ENCODE results near the gene KIF26A.

GRCh38 chr14:104213301-104214034 lies 75.1 kb downstream of the KIF26A start:
- TF ChIP-seq CTCF (IDR thresholded peaks at IDR 0.05) (no peak), EP300 (IDR thresholded peaks at IDR 0.05) (no peak), POLR2A (IDR thresholded peaks at IDR 0.05) (no peak)

All from stomach (tissue), 4 donors.